ENCODE data around the gene ANKS1A.
"Not testable (repeated sequence)": the region's sequence is repeated elsewhere in the genome, so short reads cannot be mapped to it uniquely, and the experiment has no call there.

Gene ANKS1A

DNA sequence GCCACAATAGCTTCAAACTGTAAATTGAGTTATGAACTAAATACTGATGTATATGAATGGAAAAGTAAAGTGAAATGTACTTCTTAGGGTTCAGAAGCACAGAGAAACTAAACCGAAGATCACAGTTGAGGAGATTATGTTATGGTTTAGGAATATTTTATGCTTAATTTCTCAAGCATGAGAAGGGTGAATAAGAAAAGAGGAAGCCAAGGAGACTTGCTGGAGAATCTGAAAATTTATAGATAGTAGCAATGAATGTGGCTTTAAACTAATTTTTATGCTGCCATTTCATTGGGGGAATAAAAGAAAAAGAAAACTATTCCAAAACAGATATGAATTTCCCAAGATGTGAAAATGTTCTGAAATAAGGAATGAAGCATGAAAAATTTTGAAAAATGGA lies 5.6 kb downstream of the ANKS1A start:
- no peak for TF ChIP-seq JUND (IDR thresholded peaks at IDR 0.05; ENCODE audit: low read depth)
- in situ Hi-C loops (cut with HindIII; ENCODE audit: low pct_unique_long_range_greater_than_20kb, low sequenced_read_pairs): no loop called here
- DNase-seq (ENCODE audit: low read depth in 1 of 2, low spot score in 1 of 2): no peak

DNA sequence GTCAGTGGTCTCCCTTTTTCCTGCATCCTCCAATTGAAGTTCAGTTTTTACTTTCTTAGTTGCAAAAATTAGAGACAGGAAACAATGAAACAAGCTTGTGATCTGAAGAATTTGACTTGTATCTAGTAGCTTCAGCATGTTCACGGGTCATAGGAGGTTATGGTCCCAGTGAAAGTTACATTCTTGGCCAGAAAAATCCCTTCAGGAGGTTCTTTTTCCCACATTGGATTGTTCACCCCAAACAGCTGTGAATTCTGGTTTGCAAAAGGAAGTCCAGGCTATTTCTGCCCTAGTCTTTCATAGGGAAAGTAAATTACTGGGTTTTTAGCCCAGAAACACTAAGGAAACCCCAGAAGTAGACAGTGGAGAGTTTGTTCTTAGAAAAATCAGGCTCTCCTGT lies 8.1 kb downstream of the ANKS1A start:
- no peak for DNase-seq (ENCODE audit: low read depth in 1 of 2, low spot score in 1 of 2)
- in situ Hi-C loops (cut with HindIII; ENCODE audit: low pct_unique_long_range_greater_than_20kb, low sequenced_read_pairs): no loop called here
- no peak for TF ChIP-seq JUND (IDR thresholded peaks at IDR 0.05; ENCODE audit: low read depth)

DNA sequence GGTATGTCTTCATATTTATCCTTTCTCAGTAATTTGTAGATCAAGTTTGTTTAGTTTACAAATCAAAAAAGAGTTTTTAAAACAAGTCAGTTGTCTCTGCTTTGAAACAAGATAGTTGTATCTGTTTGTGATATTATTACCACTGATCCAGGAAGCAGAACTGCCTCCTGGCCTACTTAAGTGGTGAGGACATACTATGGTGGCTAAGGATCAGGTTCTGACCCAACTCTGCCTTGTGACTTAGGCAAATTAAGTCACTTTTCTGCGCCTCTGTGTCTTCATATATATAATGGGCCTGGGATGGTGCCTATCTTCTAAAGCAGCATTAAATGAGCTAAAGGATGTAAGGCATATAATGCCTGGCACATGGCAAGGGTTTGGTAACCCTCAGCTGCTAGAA lies 8.7 kb downstream of the ANKS1A start:
- in situ Hi-C loops (cut with HindIII; ENCODE audit: low pct_unique_long_range_greater_than_20kb, low sequenced_read_pairs): no loop called here
- TF ChIP-seq JUND (IDR thresholded peaks at IDR 0.05; ENCODE audit: low read depth): no peak
- no peak for DNase-seq (ENCODE audit: low read depth in 1 of 2, low spot score in 1 of 2)

DNA sequence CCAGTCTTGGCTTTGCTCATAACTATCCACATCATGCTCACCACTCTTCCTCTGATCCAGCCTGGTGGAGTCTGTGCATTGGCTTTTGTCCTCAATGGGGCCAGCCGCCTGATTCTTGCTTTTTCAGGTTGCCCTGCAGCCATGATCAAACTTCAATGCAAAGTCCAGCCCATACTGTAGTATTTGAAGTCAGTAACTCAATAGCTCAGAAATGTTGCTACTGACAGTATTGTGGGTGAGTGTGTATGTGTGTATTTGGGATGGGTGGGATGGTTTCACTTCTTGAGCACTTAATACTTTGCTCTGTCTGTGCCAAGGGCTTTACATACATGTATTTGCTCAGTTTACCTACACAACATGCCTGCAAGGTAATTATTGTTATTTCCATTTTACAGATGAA lies 10.7 kb downstream of the ANKS1A start:
- DNase-seq (ENCODE audit: low read depth in 1 of 2, low spot score in 1 of 2); in situ Hi-C loops (cut with HindIII; ENCODE audit: low pct_unique_long_range_greater_than_20kb, low sequenced_read_pairs): not testable (repeated sequence)

DNA sequence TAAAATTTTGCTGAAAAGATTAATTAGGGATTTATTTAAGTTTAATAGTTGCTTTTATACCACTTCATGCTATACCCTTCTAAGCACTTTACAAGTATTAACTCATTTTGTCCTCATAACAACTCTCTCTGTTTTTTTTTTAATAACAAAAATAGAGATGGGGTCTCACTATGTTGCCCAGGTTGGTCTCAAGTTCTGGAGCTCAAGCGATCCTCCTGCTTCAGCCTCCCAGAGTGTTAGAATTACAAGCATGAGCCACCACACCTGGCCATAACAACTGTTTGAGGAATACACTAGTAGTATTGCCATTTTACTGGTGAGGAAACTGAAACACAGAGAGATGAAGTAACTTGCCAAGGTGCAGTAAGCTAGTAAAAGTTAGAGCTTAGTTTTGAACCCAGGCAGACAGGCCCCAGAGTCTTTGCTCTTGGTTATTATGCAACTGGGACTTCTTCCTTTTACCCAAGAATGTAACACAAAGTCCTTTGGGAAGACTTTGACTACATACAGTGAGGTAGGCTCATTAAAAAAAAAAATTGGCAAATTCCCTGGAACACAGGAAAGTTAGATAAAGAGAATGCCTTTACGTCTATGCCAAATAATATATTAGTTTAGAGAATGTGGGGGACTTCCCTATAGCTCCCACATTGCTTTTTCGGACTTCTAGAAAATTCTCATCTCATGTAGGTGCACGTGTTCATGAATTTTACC lies 11.4 kb downstream of the ANKS1A start:
- no peak for DNase-seq (ENCODE audit: low read depth in 1 of 2, low spot score in 1 of 2)
- no peak for TF ChIP-seq JUND (IDR thresholded peaks at IDR 0.05; ENCODE audit: low read depth)
- in situ Hi-C loops (cut with HindIII; ENCODE audit: low pct_unique_long_range_greater_than_20kb, low sequenced_read_pairs): no loop called here

DNA sequence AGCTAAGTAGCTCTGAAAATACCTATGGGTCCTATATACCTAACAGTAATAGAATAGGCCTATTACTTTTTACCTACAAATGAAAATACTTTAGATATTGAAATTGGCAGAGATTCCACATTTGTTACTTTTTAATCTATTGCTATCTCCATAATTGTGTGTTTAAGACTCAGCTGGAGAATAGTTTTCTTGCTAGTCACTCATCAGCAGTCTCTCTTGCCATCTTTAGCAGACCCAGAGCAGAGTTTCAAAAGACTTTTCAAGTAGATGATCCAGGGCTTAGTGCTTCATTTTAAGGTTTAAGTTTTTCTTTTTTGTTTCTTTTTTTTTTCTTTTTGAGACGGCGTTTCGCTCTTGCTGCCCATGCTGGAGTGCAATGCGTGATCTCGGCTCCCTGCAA lies 12.9 kb downstream of the ANKS1A start:
- no peak for DNase-seq (ENCODE audit: low read depth in 1 of 2, low spot score in 1 of 2)
- in situ Hi-C loops (cut with HindIII; ENCODE audit: low pct_unique_long_range_greater_than_20kb, low sequenced_read_pairs): no loop called here
- TF ChIP-seq JUND (IDR thresholded peaks at IDR 0.05; ENCODE audit: low read depth): no peak

DNA sequence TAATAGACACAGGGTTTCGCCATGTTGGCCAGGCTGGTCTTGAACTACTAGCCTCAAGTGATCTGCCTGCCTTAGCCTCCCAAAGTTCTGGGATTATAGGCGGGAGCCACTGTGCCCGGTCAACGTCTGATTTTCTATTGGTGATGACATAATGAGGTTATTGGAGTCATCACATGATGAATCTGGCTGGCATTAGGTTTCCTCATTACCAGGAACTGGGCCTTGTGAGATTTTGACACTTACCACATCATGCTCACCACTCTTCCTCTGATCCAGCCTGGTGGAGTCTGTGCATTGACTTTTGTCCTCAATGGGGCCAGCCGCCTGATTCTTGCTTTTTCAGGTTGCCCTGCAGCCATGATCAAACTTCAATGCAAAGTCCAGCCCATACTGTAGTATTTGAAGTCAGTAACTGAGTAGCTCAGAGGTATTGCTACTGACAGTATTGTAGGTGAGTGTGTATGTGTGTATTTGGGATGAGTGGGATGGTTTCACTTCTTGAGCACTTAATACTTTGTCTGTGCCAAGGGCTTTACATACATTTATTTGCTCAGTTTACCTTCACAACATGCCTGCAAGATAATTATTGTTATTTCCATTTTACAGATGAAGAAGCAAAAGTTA lies 16.0 kb downstream of the ANKS1A start:
- no peak for TF ChIP-seq JUND (IDR thresholded peaks at IDR 0.05; ENCODE audit: low read depth)
- no peak for DNase-seq (ENCODE audit: low read depth in 1 of 2, low spot score in 1 of 2)
- in situ Hi-C loops (cut with HindIII; ENCODE audit: low pct_unique_long_range_greater_than_20kb, low sequenced_read_pairs): no loop called here

DNA sequence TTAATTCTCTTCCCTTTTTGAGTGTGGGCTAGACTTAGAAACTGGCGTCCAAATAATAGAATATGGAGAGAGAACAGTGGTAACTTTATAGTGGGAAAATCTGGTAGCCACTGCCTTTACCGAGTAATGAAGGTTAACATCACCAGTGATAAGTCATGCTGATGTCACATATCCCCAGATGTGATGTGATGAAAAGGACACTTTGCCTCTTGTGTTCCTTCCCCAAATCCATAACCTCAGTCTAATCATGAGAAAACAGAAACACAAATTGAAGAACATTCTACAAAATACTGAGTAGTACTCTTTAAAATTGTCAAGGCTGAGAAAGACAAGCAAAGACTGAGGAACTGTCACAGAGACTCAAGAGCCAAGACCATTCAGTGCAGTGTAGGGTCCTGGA lies 17.8 kb downstream of the ANKS1A start:
- no peak for DNase-seq (ENCODE audit: low read depth in 1 of 2, low spot score in 1 of 2)
- in situ Hi-C loops (cut with HindIII; ENCODE audit: low pct_unique_long_range_greater_than_20kb, low sequenced_read_pairs): no loop called here
- TF ChIP-seq JUND (IDR thresholded peaks at IDR 0.05; ENCODE audit: low read depth): no peak

DNA sequence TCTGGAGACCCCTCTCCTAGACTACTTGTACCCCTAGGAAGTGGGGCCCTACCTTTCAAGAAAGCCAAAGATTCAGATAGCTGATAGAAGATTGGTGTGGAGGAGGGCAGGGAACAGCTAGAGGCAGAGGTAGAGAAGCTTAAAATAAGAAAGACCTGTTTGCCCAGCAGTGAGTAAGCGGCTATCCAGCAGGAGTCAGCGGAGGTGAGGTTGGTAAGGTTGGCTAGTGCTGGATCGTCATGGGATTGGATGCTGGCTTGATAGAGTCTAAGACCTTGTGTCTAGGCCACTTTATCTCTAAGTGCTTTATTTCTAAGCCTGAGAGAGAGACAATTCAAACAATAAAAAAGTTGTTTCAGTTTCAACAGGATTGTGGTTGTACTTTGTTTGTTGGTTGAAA lies 19.1 kb downstream of the ANKS1A start:
- no peak for DNase-seq (ENCODE audit: low read depth in 1 of 2, low spot score in 1 of 2)
- in situ Hi-C loops (cut with HindIII; ENCODE audit: low pct_unique_long_range_greater_than_20kb, low sequenced_read_pairs): no loop called here
- TF ChIP-seq JUND (IDR thresholded peaks at IDR 0.05; ENCODE audit: low read depth): no peak

DNA sequence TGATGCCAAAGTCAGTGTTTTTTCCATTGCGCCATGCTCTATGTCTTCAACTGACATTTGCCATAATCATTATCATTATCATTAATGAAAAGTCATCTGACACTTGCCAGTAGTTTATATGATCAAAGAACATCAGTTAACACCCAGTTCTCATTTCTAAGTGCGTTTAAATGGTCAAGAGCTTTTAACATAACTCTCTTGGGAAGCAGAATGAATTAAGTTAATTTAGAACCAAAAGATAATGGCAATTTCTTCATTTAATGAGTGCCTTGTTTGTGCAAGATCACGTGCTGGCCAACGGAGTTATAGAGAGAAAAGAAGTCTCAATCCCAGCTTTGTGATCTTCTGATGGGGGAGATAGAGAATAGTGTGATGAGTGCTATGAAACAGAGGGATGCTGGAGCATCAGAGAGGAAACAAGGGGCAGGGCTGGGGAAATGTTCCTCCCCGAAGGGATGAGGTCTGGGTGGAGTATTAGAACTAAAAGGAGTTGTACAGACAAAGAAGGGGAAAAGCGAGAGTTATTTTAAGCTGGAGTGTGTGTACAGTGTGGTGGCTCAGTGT lies 20.3 kb downstream of the ANKS1A start:
- TF ChIP-seq JUND (IDR thresholded peaks at IDR 0.05; ENCODE audit: low read depth): no peak
- DNase-seq (ENCODE audit: low read depth in 1 of 2, low spot score in 1 of 2): no peak
- in situ Hi-C loops (cut with HindIII; ENCODE audit: low pct_unique_long_range_greater_than_20kb, low sequenced_read_pairs): no loop called here

DNA sequence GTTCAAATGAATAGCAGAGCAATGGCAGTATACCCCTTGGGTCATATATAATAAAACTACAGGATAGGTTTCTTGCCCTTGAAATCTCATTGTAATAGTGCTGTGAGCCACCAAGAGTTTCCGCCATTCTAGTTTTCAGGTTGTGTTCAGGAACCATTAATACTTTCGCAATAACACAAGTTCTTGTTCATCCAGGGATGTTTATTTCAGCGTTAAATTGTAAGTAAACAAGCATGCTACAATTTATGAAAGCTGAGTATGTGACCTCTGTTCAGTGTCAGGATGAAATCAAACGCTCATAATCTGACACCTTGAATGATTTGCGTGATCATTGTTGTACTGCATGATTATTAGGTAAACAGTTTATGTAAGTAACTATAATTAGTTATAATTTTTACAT lies 22.8 kb downstream of the ANKS1A start:
- in situ Hi-C loops (cut with HindIII; ENCODE audit: low pct_unique_long_range_greater_than_20kb, low sequenced_read_pairs): no loop called here
- no peak for DNase-seq (ENCODE audit: low read depth in 1 of 2, low spot score in 1 of 2)
- TF ChIP-seq JUND (IDR thresholded peaks at IDR 0.05; ENCODE audit: low read depth): no peak

DNA sequence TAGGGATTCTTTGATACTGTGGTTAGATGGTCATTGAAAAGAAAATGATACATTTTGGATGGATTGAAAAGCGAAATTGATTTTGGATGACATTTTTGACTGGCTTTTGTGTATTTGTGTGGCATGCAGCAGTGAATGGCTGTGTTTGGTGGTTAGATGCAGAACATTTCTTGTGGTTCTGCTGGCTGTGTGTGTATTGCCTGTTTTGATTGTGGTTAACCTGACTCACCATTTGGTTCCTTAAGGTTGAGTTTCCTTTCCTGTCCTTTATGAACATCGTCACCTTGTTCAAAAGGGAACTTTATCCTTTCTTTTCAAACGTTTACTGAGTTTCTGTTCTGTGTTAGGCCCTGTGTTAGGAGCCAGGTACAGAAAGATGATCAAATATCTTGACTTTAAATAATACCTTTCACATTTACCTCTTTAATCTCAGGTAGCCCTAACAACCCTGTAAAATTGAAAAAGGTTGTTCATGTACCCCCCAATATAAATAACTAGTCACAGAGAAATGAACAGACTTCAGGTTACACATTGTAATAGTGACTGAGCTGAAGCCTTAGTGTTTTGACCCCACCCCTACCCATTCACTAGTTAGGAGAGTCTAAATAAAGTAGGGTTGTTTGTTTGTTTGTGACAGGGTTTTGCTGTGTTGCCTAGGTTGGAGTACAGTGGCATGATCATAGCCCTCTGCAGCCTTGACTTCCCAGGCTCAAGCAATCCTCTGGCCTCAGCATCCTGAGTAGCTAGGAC lies 23.8 kb downstream of the ANKS1A start:
- DNase-seq (ENCODE audit: low read depth in 1 of 2, low spot score in 1 of 2): no peak
- no peak for TF ChIP-seq JUND (IDR thresholded peaks at IDR 0.05; ENCODE audit: low read depth)
- in situ Hi-C loops (cut with HindIII; ENCODE audit: low pct_unique_long_range_greater_than_20kb, low sequenced_read_pairs): no loop called here

DNA sequence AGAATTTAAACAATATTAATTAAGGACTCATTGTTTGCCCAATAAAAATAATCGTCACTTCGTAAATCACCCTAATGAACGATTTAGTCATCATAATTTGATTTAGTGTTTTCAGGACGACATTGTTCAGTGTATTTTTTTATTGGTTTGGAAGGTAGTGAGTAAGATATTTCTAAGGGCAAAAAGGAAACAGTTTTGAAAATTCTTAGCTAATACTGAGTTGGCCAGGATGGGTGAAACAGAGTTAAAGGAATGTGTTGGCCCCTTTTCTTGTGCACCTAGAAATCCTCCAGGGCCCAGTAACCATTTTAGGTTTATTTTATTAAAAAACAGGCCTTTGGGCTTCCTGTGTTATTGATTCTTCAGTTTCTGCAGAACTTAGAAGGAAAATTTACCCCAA lies 25.3 kb downstream of the ANKS1A start:
- DNase-seq (ENCODE audit: low read depth in 1 of 2, low spot score in 1 of 2): no peak
- no peak for TF ChIP-seq JUND (IDR thresholded peaks at IDR 0.05; ENCODE audit: low read depth)

More for the DNA sequence above, 25.3 kb downstream of the ANKS1A start:
- in situ Hi-C loops (cut with HindIII; ENCODE audit: low pct_unique_long_range_greater_than_20kb, low sequenced_read_pairs): no loop called here

Data from T47D (cell line).